ENCODE measurements around the gene MAST1. TPM values are rescaled to one million over a fixed set of nuclear protein-coding genes. Genes with fewer than 3 reads are reported as not detected.
"Not testable (repeated sequence)": the region's sequence is repeated elsewhere in the genome, so short reads cannot be mapped to it uniquely, and the experiment has no call there.

The MAST1 gene
- total RNA-seq, 1 donor from 2014 or later, result 0.49 TPM

DNA sequence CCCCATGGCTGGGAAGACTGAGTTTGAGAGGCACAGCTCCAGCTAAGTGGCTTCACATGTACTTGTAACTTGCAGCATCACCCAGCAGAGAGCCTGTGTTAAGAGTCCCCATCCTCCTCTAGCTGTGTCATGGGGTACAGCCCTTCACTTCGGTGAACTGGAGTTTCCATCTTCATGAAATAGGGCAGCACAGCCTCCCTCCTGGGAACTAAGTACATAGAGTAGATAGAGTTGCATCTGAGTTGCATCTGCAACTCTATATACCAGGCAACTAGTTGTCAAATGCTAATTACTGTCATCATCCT, 37.9 kb upstream of the MAST1 start:
- intact Hi-C loops (cut with micrococcal nuclease), result loop anchor here (2.0 kb wide), 1 partner anchor 78 kb away; the partner anchor contains the start of gene TNPO2

GRCh38 chr19:12800923-12801465, 37.3 kb upstream of the MAST1 start:
- intact Hi-C loops (cut with micrococcal nuclease), result loop anchor here (1.0 to 2.0 kb wide), 2 partner anchors 41 to 78 kb away; partner anchors contain the start of gene TNPO2

DNA sequence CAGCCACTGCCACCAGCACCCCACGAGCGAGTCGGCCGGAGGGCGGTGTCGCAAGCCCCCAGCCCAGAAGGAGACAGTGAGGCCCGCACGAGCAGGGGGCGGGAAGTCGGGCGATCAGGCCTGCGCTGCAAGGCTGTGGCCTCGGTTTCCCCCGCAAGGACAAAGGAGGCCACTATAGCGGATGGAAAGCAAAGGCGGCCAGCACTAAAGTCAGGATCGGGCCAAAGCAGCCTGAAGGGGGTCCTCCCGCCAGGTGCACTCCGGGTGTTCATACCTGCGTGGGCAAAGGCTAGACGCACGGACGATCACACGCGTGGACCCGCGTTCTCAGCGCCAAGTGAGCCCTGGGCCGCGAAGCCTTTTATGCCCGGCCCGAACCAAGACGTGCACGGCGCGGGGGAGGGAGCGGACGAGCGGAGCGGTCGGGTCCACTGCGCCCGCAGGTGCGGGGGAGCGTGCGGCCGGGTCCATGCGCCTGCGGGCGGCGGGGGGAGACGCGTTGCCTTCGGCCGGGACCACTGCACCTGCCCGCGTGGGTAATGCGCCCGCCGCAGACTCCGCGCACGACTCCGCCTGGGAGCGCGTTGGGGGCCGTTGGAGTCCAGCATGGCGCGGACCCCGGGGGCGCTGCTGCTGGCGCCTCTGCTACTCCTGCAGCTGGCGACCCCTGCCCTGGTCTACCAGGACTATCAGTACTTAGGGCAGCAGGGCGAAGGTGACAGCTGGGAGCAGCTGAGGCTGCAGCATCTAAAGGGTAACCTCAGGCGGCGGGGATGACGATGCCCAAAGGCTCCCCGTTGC, 36.6 kb upstream of the MAST1 start, which contains the start of the genes PRDX2 and THSD8:
Gene PRDX2 (minus strand): TSS at position 335 of the 801 bp plus-strand sequence. CDS start 539 bp downstream, outside the sequence.
Gene THSD8 (plus strand): TSS at position 604 of the 801 bp plus-strand sequence. CDS start 3 bp downstream, at position 607.
- intact Hi-C loops (cut with micrococcal nuclease), result loop anchor here (1.0 to 2.0 kb wide), 2 partner anchors 41 to 79 kb away; partner anchors contain the start of gene TNPO2

DNA sequence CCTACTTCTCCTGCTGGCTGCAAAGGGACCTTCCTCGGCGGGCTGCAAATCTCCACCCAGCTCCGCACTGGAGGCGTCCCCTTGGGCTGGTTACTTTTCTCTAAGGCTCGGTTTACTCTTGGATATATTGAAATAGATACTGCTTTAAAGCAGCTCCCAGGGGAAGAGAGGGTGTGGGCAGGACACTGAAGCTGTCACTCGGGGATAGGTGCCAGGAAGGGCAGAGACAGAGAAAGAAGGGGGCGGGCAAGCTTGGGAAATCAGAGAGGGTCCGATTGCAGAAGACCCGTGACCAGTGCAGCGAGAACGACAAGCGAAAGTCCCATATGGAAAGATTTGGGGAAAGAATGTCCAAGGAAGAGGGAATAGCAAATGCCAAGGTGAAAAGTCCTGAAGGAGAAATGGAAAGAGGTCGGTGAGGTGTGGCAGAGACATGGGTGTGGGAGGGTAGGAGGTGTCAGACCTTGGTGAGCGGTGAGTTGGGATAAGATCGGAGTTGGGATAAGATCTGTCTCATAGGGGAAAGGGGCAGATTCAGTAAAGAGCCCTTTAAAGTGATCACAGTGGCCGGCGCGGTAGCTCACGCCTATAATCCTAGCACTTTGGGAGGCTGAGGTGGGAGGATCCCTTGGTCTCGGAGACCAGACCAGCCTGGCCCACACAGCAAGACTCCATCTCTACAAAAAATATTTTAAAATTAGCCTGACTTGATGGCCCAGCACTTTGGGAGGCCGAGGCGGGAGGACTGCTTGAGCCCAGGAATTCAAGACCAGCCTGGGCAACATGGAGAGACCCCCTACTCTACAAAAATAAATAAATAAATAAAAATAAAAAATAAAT, 35.8 kb upstream of the MAST1 start:
- intact Hi-C loops (cut with micrococcal nuclease), result no loop called here

DNA sequence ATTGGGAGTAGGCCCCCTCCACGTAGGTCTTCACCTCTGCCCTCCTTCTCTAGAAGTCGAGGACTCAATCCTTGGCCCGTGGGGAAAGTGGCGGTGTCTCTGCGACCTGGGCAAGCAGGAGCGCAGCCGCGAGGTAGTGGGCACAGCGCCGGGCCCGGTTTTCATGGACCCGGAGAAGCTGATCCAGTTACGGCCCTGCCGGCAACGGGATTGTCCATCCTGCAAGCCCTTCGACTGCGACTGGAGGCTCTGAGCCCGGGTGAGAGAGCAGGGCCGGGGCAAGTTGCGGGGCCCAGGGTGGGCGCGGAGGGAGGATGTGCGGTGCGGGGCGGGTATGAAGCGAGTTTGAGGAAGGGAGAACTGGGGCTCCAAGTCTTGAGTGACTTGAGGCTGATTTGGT, 34.3 kb upstream of the MAST1 start:
- intact Hi-C loops (cut with micrococcal nuclease), result no loop called here

GRCh38 chr19:12806242-12807081, 31.9 kb upstream of the MAST1 start, which contains the start of gene RNASEH2A:
TSS of gene RNASEH2A (plus strand) at chr19:12806584. CDS start at chr19:12806674, 90 bp downstream.
- intact Hi-C loops (cut with micrococcal nuclease), result loop anchor here (1.0 kb wide), 2 partner anchors 31 to 69 kb away; partner anchors contain the start of genes GET3 and HOOK2

- intact Hi-C loops (cut with micrococcal nuclease), result no loop called here
These were observed 23.2 kb upstream of the MAST1 start for GRCh38 chr19:12815088-12815487.

DNA sequence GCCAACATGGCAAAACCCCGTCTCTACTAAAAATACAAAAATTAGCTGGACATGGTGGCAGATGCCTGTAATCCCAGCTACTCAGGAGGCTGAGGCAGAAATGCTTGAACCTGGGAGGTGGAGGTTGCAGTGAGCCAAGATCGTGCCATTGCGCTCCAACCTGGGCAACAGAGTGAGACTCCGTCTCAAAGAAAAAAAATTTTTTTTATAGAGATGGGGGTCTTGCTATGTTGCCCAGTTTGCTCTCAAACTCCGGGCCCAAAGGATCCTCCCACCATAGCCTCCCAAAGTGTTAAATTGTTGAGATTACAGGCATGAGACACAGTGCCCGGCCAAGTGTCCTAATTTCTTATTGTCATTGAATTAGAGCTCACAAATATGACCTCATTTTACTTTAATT, 21.1 kb upstream of the MAST1 start:
- intact Hi-C loops (cut with micrococcal nuclease), result not testable (repeated sequence)

DNA sequence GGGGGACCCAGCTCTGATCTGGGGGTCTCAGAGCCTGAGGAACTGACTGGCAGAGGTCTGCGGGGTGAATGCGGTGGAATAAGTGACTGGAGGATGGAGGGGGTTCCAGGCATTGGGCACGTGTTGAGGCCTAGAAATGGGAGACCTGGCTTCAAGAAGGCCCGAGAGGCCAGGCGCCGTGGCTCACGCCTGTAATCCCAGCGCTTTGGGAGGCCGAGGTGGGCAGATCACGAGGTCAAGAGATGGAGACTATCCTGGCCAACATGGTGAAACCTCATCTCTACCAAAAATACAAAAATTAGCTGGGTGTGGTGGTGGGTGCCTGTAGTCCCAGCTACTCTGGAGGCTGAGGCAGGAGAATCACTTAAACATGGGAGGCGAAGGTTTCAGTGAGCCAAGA, 20.5 kb upstream of the MAST1 start:
- intact Hi-C loops (cut with micrococcal nuclease), result not testable (repeated sequence)

- intact Hi-C loops (cut with micrococcal nuclease), result no loop called here
These were observed 16.6 kb upstream of the MAST1 start for GRCh38 chr19:12821761-12822160.

DNA sequence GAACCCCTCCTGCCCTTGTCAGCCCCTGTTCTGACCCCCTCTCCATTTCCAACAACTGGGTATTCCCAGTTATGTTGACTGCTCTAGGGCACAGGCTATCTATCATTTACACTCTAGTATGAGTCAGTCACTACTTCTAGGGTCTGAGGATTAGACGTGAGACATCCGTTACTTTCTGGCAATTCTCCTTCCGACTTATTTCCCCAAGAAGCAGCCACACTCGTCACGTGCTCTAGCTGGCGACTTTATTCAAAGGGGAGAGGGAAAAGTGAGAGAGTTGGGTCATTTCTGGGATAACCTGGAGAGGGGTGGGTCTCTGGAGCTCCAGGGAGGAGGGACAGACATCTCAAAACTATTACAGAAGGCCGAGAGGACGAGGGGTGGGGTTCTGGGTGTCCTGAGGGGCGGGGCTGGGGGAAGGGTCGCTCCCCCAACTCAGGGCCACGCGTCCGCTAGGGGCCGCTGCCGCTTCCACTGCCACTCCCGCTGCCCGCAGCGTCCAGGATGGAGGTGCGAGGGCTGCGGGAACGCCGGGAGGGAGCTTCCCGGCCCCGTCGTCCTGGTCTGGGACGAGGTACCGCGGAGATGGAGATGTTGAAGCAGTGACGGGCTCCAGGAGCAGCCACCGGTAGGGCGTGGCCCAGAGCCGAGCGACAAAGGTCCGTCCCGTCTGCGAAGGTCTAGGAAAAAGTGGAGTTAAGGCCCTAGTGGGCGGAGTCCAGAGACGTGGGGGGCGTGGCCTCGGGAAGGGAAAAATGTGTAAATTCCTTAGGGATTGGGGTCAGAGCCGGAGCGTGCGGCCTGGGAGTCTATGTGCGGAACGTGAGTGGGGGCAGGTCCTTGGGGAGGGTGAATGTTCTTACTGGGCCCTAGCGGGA, 12.8 kb upstream of the MAST1 start:
- intact Hi-C loops (cut with micrococcal nuclease), result no loop called here

GRCh38 chr19:12828494-12828893, 9.8 kb upstream of the MAST1 start:
- intact Hi-C loops (cut with micrococcal nuclease), result no loop called here

GRCh38 chr19:12833418-12833737, 4.9 kb upstream of the MAST1 start:
- intact Hi-C loops (cut with micrococcal nuclease), result no loop called here

- intact Hi-C loops (cut with micrococcal nuclease), result no loop called here
These were observed 4.4 kb upstream of the MAST1 start for GRCh38 chr19:12833738-12834565.

DNA sequence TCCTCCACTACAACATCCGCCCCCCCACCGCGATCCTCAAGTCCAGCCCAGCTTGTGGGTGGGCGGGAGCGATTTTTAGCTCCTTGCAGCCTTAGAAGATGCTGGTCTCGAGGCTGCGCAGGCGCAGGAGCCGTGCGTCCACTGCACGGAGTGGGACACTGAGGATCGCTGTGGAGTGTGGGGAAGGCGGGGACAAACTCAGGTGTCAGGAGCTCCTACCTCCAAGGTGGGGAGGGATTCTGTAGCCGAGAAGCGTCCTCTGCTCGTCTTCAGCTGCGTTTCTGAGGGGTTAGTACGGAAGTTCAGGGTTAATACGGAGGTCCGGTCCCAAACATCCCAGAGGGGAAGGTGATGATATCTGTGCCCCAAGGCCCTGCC, 3.8 kb upstream of the MAST1 start, which contains the start of gene RTBDN:
Gene RTBDN (minus strand): TSS at position 14 of the 378 bp plus-strand sequence. CDS start 4,600 bp downstream, outside the sequence.
- intact Hi-C loops (cut with micrococcal nuclease), result no loop called here

- intact Hi-C loops (cut with micrococcal nuclease), result loop anchor here (5.0 kb wide), 1 partner anchor 262 kb away; no protein-coding TSS in a partner anchor
These were observed 3.1 kb upstream of the MAST1 start for GRCh38 chr19:12834976-12835757.

- intact Hi-C loops (cut with micrococcal nuclease), result loop anchor here (5.0 kb wide), 1 partner anchor 261 kb away; no protein-coding TSS in a partner anchor
These were observed 1.8 kb upstream of the MAST1 start for GRCh38 chr19:12836529-12836863.

GRCh38 chr19:12837225-12837624, 1.1 kb upstream of the MAST1 start:
- intact Hi-C loops (cut with micrococcal nuclease), result loop anchor here (5.0 kb wide), 1 partner anchor 260 kb away; no protein-coding TSS in a partner anchor
